ENCODE results near the gene FIP1L1. TPM values are rescaled to one million over a fixed set of nuclear protein-coding genes. Genes with fewer than 3 reads are reported as not detected.

FIP1L1 gene
- total RNA-seq, 1 experiment from 2014 or later: 103 TPM

GRCh38 chr4:53490161-53490956, 112.9 kb downstream of the FIP1L1 start:
- Mint-ChIP-seq H3K9me3 (ENCODE audit: unreplicated experiment) (peaks cover 9% of the 10 kb centered on the region), H3K4me1 (ENCODE audit: insufficient read depth, unreplicated experiment) (no peaks in the 10 kb centered on the region), H3K36me3 (ENCODE audit: insufficient read depth, unreplicated experiment) (no peaks in the 10 kb centered on the region), H3K27me3 (ENCODE audit: insufficient read depth, unreplicated experiment) (no peaks in the 10 kb centered on the region), H3K27ac (ENCODE audit: low read depth, unreplicated experiment) (peak overlapping the region; percentile 83), H3K4me3 (ENCODE audit: unreplicated experiment) (no peak overlapping the region)
- TF ChIP-seq CTCF (IDR thresholded peaks at IDR 0.05; ENCODE audit: unreplicated experiment): no peak
- CTCF ChIA-PET: interaction anchor here (0.5 to 2.7 kb wide), 25 partner anchors 8 to 1942 kb away, joined by 3 to 34 read pairs (median 3); partner anchors contain the start of gene LNX1
- BruUV-seq (replicated peaks): no TSS peak
- no peak for DNase-seq (ENCODE audit: unreplicated experiment)
- intact Hi-C loops (cut with micrococcal nuclease): loop anchor here (2.0 to 5.0 kb wide), 2 partner anchors 212 to 742 kb away; no protein-coding TSS in a partner anchor
- POLR2A ChIA-PET: interaction anchor here (0.7 to 2.4 kb wide), 6 partner anchors 9 to 400 kb away, joined by 3 to 14 read pairs (median 4); no protein-coding TSS in a partner anchor

- H3K36me3 Mint-ChIP-seq (ENCODE audit: insufficient read depth, unreplicated experiment): no peaks in the 10 kb centered on the region
- H3K27ac Mint-ChIP-seq (ENCODE audit: low read depth, unreplicated experiment): peak overlapping the region; percentile 83
- no peaks in the 10 kb centered on the region for H3K27me3 Mint-ChIP-seq (ENCODE audit: insufficient read depth, unreplicated experiment)
- no TSS peak for BruUV-seq (replicated peaks)
- DNase-seq (ENCODE audit: unreplicated experiment): peak; percentile 85
- intact Hi-C loops (cut with micrococcal nuclease): loop anchor here (2.0 to 5.0 kb wide), 2 partner anchors 212 to 741 kb away; no protein-coding TSS in a partner anchor
- CTCF ChIA-PET: interaction anchor here (0.5 to 2.7 kb wide), 31 partner anchors 9 to 1941 kb away, joined by 3 to 34 read pairs (median 3); partner anchors contain the start of gene LNX1
- H3K4me1 Mint-ChIP-seq (ENCODE audit: insufficient read depth, unreplicated experiment): no peaks in the 10 kb centered on the region
- POLR2A ChIA-PET: interaction anchor here (0.7 to 2.4 kb wide), 5 partner anchors 9 to 399 kb away, joined by 3 to 14 read pairs (median 4); no protein-coding TSS in a partner anchor
- H3K4me3 Mint-ChIP-seq (ENCODE audit: unreplicated experiment): no peak overlapping the region
- peaks cover 9% of the 10 kb centered on the region for H3K9me3 Mint-ChIP-seq (ENCODE audit: unreplicated experiment)
- peak; percentile 39 for TF ChIP-seq CTCF (IDR thresholded peaks at IDR 0.05; ENCODE audit: unreplicated experiment)
Measured at GRCh38 chr4:53490965-53491622, 113.7 kb downstream of the FIP1L1 start.

GRCh38 chr4:53494851-53495250, 117.4 kb downstream of the FIP1L1 start:
- no peak for TF ChIP-seq CTCF (IDR thresholded peaks at IDR 0.05; ENCODE audit: unreplicated experiment)
- ChIA-PET POLR2A (no interaction called here), CTCF (interaction anchor here (1.5 to 1.7 kb wide), 2 partner anchors 413 to 739 kb away, joined by 5 read pairs; no protein-coding TSS in a partner anchor)
- Mint-ChIP-seq H3K27ac (ENCODE audit: low read depth, unreplicated experiment) (no peak overlapping the region), H3K4me1 (ENCODE audit: insufficient read depth, unreplicated experiment) (no peaks in the 10 kb centered on the region), H3K4me3 (ENCODE audit: unreplicated experiment) (no peak overlapping the region), H3K9me3 (ENCODE audit: unreplicated experiment) (peaks cover 9% of the 10 kb centered on the region), H3K36me3 (ENCODE audit: insufficient read depth, unreplicated experiment) (no peaks in the 10 kb centered on the region), H3K27me3 (ENCODE audit: insufficient read depth, unreplicated experiment) (no peaks in the 10 kb centered on the region)
- intact Hi-C loops (cut with micrococcal nuclease): loop anchor here (5.0 kb wide), 1 partner anchor 737 kb away; no protein-coding TSS in a partner anchor
- DNase-seq (ENCODE audit: unreplicated experiment): peak; percentile 23
- no TSS peak for BruUV-seq (replicated peaks)
